GM23338 (cell line): Measurements from ENCODE around the gene IQUB. TPM values are rescaled to one million over a fixed set of nuclear protein-coding genes. Genes with fewer than 3 reads are reported as not detected.

Experiments used
- ATAC-seq: fragments of 200-7000 bp; cut with Tn5 transposase; 3 replicates; pipeline ENCODE4 v1.9.1; 2020
- DNase-seq: peaks from one replicate; pipeline ENCODE4 v3.0.0-alpha.2; 2015; ENCODE audit warnings: low spot score
- H2AFZ ChIP-seq: fragments of 200-600 bp; sonication (generic); 2 replicates; pipeline ENCODE4 v1.8.0; 2016; ENCODE audit warnings: antibody characterized with exemption, mild to moderate bottlenecking, moderate library complexity
- H3F3A ChIP-seq: fragments of 200-600 bp; sonication (generic); replicated peaks from 2 replicates; pipeline ENCODE4 v1.8.0; 2017; ENCODE audit warnings: antibody characterized with exemption, mixed run types, low read depth
- H3K27ac ChIP-seq: fragments of 200-600 bp; sonication (generic); 2 replicates; pipeline ENCODE4 v1.6.1; 2016; ENCODE audit warnings: low read depth
- H3K27me3 ChIP-seq: fragments of 200-600 bp; sonication (generic); 2 replicates; pipeline ENCODE4 v1.8.0; 2016; ENCODE audit warnings: mild to moderate bottlenecking, mixed run types, moderate library complexity; ENCODE audit not compliant: insufficient read depth
- H3K36me3 ChIP-seq: fragments of 200-600 bp; sonication (generic); 2 replicates; pipeline ENCODE4 v1.8.0; 2016; ENCODE audit warnings: mild to moderate bottlenecking; ENCODE audit not compliant: insufficient read depth
- H3K4me1 ChIP-seq: fragments of 200-600 bp; sonication (generic); 2 replicates; pipeline ENCODE4 v1.8.0; 2016; ENCODE audit warnings: mild to moderate bottlenecking, moderate library complexity; ENCODE audit not compliant: insufficient read depth
- H3K4me2 ChIP-seq: fragments of 200-600 bp; sonication (generic); 2 replicates; pipeline ENCODE4 v1.7.1; 2017; ENCODE audit warnings: mixed run types
- H3K4me3 ChIP-seq: fragments of 200-600 bp; sonication (generic); 2 replicates; pipeline ENCODE4 v1.6.1; 2016; ENCODE audit warnings: mixed run types
- H3K79me2 ChIP-seq: fragments of 200-600 bp; sonication (generic); replicated peaks from 2 replicates; pipeline ENCODE4 v1.8.0; 2017; ENCODE audit warnings: mild to moderate bottlenecking; ENCODE audit not compliant: insufficient read depth
- H3K9me2 ChIP-seq: fragments of 200-600 bp; sonication (generic); 2 replicates; pipeline ENCODE4 v1.8.0; 2017; ENCODE audit not compliant: insufficient read depth
- H4K20me1 ChIP-seq: fragments of 200-600 bp; sonication (generic); replicated peaks from 2 replicates; pipeline ENCODE4 v1.8.0; 2017; ENCODE audit warnings: mild to moderate bottlenecking; ENCODE audit not compliant: insufficient read depth
- H3K27ac Mint-ChIP-seq: 2 replicates; pipeline ENCODE4 v1.8.0; 2020; ENCODE audit warnings: inconsistent platforms, mild to moderate bottlenecking, moderate library complexity, mixed read lengths
- H3K27me3 Mint-ChIP-seq: 3 replicates; pipeline ENCODE4 v1.8.0; 2022; ENCODE audit warnings: low read depth, mild to moderate bottlenecking, moderate library complexity, mixed read lengths, inconsistent platforms; ENCODE audit not compliant: insufficient read depth, poor library complexity
- H3K36me3 Mint-ChIP-seq: 3 replicates; pipeline ENCODE4 v1.8.0; 2021; ENCODE audit warnings: low read depth, mild to moderate bottlenecking, inconsistent platforms, moderate library complexity, mixed read lengths
- H3K4me1 Mint-ChIP-seq: 3 replicates; pipeline ENCODE4 v1.8.0; 2020; ENCODE audit warnings: mild to moderate bottlenecking, inconsistent platforms, mixed read lengths
- H3K4me3 Mint-ChIP-seq: 3 replicates; pipeline ENCODE4 v1.8.0; 2021; ENCODE audit warnings: moderate library complexity, mild to moderate bottlenecking, inconsistent platforms, mixed read lengths
- H3K9me3 Mint-ChIP-seq: 3 replicates; pipeline ENCODE4 v1.8.0; 2020; ENCODE audit warnings: moderate library complexity, mild to moderate bottlenecking, inconsistent platforms, mixed read lengths
- CTCF ChIP-seq, 2 experiments: fragments of 200-600 bp in 1 of 2; sonication (generic) in 1 of 2; conservative IDR thresholded peaks; 2 replicates each; pipeline versions ENCODE4 v1.5.1 to v1.6.1; 2016 to 2017; ENCODE audit warnings: antibody characterized with exemption in 2 of 2, low read depth in 2 of 2, mild to moderate bottlenecking in 2 of 2, moderate library complexity in 1 of 2
- ETS1 ChIP-seq: IDR thresholded peaks from 2 replicates; pipeline ENCODE4 v1.6.1; 2016; ENCODE audit warnings: antibody characterized with exemption
- EZH2 ChIP-seq: fragments of 200-600 bp; sonication (generic); IDR thresholded peaks from one replicate; pipeline ENCODE4 v1.8.0; 2017; ENCODE audit warnings: antibody characterized with exemption, mild to moderate bottlenecking, low read depth; ENCODE audit not compliant: unreplicated experiment
- JUNB ChIP-seq: IDR thresholded peaks from one replicate; pipeline ENCODE4 v1.6.1; 2016; ENCODE audit warnings: antibody characterized with exemption; ENCODE audit not compliant: unreplicated experiment
- NANOG ChIP-seq: IDR thresholded peaks from 2 replicates; pipeline ENCODE4 v1.6.1; 2016; ENCODE audit warnings: antibody characterized with exemption, borderline replicate concordance
- STAT1 ChIP-seq: IDR thresholded peaks from one replicate; pipeline ENCODE4 v1.6.1; 2016; ENCODE audit warnings: antibody characterized with exemption; ENCODE audit not compliant: unreplicated experiment
- ZNF462 ChIP-seq: fragments of 250-450 bp; sonication (Bioruptor Pico); IDR thresholded peaks from 2 replicates; pipeline ENCODE4 v1.5.0; 2020; ENCODE audit warnings: mild to moderate bottlenecking, moderate library complexity
- polyA plus RNA-seq: library from polyadenylated mRNA; unstranded; fragments of >200 nt; fragmentation: Nextera tagmentation; extraction: Ambion mirVana; gene quantifications from 2 replicates; pipeline ENCODE4 v1.2.1, GENCODE V29; 2016
- total RNA-seq: library from RNA; depleted of rRNA; stranded (reverse); fragments of >200 nt; shearing (Covaris generic); gene quantifications from 2 replicates; pipeline ENCODE4 v1.2.3, GENCODE V29; 2014

Gene IQUB
- total and polyA plus RNA-seq, 2 experiments from 2014 or later: 0.79 to 1.1 TPM

- no peak for TF ChIP-seq ZNF462
Measured at GRCh38 chr7:123557016-123557397, 22.6 kb upstream of the IQUB start (continued).

- Mint-ChIP-seq H3K27me3 (no peaks in the 10 kb centered on the region), H3K36me3 (peaks cover 19% of the 10 kb centered on the region), H3K27ac (no peak overlapping the region), H3K4me3 (no peak overlapping the region), H3K4me1 (no peaks in the 10 kb centered on the region; the same call in 1 of the 3 replicates), H3K9me3 (no peaks in the 10 kb centered on the region)
- Histone ChIP-seq H2AFZ (no peak overlapping the region), H3K4me2 (no peak overlapping the region), H3K4me1 (peaks cover 10% of the 10 kb centered on the region; the same call in 1 of the 2 replicates), H3F3A (no peaks in the 10 kb centered on the region), H3K4me3 (no peak overlapping the region), H4K20me1 (no peaks in the 10 kb centered on the region; the same call in 1 of the 2 replicates), H3K79me2 (peaks cover 60% of the 10 kb centered on the region), H3K27me3 (no peaks in the 10 kb centered on the region), H3K36me3 (peaks cover 4% of the 10 kb centered on the region), H3K9me2 (no peaks in the 10 kb centered on the region), H3K27ac (no peak overlapping the region)
- DNase-seq (no peak), ATAC-seq (no peak)
- TF ChIP-seq STAT1 (no peak), ETS1 (no peak), CTCF (conservative IDR thresholded peaks at IDR 0.05; ENCODE audit: low read depth in 2 of 2) (no peak), NANOG (no peak), JUNB (no peak), ZNF462 (no peak), EZH2 (no peak)
Measured at GRCh38 chr7:123555484-123555883, 21.1 kb upstream of the IQUB start.
